Measurements from ENCODE around the gene MAPK12. TPM values are rescaled to one million over a fixed set of nuclear protein-coding genes. Genes with fewer than 3 reads are reported as not detected.

MAPK12 gene
- total RNA-seq, 1 donor from 2014 or later, result 12.4 TPM

DNA sequence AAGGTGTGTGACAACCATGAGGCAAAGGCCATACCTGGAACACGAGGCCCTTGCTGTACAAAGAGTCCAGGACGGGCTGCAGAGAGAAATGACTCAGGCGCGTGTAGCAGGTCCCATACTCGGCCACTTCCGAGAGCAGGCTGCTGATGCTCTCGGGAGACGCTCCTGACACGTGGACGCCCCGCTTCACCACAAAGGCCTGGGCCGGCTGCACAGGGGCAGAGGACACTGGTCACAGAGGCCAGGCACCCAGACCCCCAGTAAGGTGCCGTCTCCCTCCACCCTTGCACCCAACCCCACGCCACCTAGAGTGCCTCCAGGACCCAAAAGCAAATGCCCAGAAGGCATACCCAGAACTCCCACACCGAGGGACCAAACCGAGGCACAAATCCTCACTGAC, 32.1 kb downstream of the MAPK12 start:
- FAIRE-seq, result no peak
- no peak for TF ChIP-seq CTCF (IDR thresholded peaks at IDR 0.05; ENCODE audit: insufficient read depth, low read length, severe bottlenecking)
- H3K36me3 ChIP-seq (ENCODE audit: control insufficient read depth, insufficient read depth, low read length), result peaks cover 17% of the 10 kb centered on the region

DNA sequence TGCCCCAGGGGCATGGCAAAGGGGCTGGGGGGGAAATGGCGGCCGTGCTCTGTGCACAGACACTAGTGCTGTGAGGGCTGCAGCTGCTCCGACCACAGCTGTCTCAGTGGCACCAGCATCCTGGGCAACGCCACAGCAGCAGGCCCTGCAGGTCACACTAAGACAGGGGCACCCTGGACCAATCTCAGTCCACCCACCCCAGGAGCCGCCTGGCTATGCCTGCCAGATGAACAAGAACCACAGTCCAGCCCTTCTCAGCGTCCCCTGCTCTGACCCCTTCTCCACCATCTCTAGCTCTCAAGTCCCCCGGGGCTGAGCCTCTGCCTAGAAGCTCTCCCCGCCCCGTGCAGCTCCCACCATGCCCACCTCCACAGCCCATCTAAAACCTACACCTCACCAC, 33.1 kb downstream of the MAPK12 start:
- H3K4me3 ChIP-seq (ENCODE audit: low read depth, low read length), result no peak overlapping the region
- DNase-seq (ENCODE audit: low read depth), result no peak
- no peak for FAIRE-seq
- H3K36me3 ChIP-seq (ENCODE audit: control insufficient read depth, insufficient read depth, low read length), result peaks cover 18% of the 10 kb centered on the region
- no peaks in the 10 kb centered on the region for H3K27me3 ChIP-seq (ENCODE audit: control insufficient read depth, insufficient read depth, low read length)
- no peak for TF ChIP-seq CTCF (IDR thresholded peaks at IDR 0.05; ENCODE audit: insufficient read depth, low read length, severe bottlenecking)

More for the DNA sequence above, 32.1 kb downstream of the MAPK12 start:
- Histone ChIP-seq H3K27me3 (ENCODE audit: control insufficient read depth, insufficient read depth, low read length) (no peaks in the 10 kb centered on the region), H3K4me3 (ENCODE audit: low read depth, low read length) (no peak overlapping the region)
- DNase-seq (ENCODE audit: low read depth), result no peak

DNA sequence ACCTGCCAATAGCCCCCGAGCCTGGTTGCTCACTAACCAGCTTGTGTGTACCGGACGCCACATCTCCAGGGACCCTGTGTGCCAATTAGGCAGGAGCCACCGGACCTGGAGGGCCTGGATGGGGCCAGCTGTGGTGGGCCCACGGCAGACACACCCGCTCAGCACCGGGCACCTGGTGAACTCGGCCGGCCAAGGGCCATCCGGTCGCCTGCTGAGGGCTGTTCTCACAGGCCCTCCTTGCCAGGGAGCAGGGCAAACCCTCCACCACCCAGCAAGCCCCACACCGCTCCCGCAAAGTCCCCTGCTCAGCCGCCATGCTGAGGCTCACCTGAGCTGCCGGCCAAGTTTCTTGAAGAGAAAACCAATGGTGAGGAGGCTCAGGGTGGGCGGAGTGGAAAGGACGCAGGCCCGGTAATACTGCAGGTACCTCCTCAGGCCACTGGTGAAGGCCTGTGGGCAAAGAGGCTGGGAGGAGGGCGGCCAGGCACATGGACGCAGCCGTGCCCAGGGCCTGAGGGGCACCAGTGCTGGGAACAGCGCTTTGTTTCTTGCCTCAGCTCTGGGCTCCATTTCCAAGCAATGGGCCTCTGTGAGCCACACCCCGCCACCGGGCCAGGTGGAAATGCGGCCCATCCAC, 33.8 kb downstream of the MAPK12 start:
- no peak for TF ChIP-seq CTCF (IDR thresholded peaks at IDR 0.05; ENCODE audit: insufficient read depth, low read length, severe bottlenecking)
- no peak for DNase-seq (ENCODE audit: low read depth)
- H3K4me3 ChIP-seq (ENCODE audit: low read depth, low read length), result no peak overlapping the region
- H3K36me3 ChIP-seq (ENCODE audit: control insufficient read depth, insufficient read depth, low read length), result peaks cover 18% of the 10 kb centered on the region
- H3K27me3 ChIP-seq (ENCODE audit: control insufficient read depth, insufficient read depth, low read length), result no peaks in the 10 kb centered on the region
- no peak for FAIRE-seq

GRCh38 chr22:50226875-50227165, 34.7 kb downstream of the MAPK12 start:
- DNase-seq (ENCODE audit: low read depth), result no peak
- H3K27me3 ChIP-seq (ENCODE audit: control insufficient read depth, insufficient read depth, low read length), result no peaks in the 10 kb centered on the region
- no peak overlapping the region for H3K4me3 ChIP-seq (ENCODE audit: low read depth, low read length)
- no peak for TF ChIP-seq CTCF (IDR thresholded peaks at IDR 0.05; ENCODE audit: insufficient read depth, low read length, severe bottlenecking)
- peaks cover 21% of the 10 kb centered on the region for H3K36me3 ChIP-seq (ENCODE audit: control insufficient read depth, insufficient read depth, low read length)
- no peak for FAIRE-seq

DNA sequence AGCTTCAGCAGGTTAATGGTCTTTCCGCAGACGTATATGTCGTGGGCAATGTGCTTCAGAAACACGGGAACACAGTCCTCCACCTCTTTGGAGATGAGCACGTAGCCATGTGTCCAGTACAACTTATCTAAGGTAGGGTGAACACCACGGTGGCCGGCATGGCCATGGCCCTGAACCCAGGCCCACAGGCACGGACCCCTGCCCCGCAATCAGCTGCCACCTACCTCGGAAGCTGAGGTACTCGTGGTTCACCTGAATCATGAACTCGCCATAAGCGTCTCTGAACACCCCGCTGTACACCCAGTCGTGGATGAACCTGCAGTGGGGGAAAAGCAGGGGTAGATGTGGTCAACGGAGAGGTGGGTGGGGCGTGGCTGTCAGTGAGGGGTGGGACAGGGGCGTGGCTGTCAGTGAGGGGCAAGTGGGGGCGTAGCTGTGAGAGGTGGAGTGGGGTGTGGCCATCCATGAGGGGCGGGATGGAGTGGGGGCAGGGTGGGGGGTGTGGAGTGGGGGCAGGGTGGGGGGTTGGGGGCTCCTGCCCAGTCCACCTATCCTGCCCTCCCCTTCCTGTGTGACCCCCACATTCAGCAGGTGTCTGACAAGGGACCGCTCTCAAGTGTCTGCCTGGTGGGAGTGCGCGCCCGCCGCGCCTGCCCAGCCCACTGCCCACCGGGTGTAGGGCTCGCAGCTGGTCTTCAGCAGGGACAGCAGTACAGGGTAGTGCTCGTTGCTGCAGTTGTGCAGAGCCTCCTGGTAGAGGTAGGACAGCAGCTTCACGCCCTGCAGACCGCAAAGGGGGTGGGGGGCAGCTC, 35.2 kb downstream of the MAPK12 start:
- FAIRE-seq (no peak), DNase-seq (ENCODE audit: low read depth) (no peak)
- H3K27me3 ChIP-seq (ENCODE audit: control insufficient read depth, insufficient read depth, low read length), result no peaks in the 10 kb centered on the region
- peaks cover 25% of the 10 kb centered on the region for H3K36me3 ChIP-seq (ENCODE audit: control insufficient read depth, insufficient read depth, low read length)
- H3K4me3 ChIP-seq (ENCODE audit: low read depth, low read length), result no peak overlapping the region
- no peak for TF ChIP-seq CTCF (IDR thresholded peaks at IDR 0.05; ENCODE audit: insufficient read depth, low read length, severe bottlenecking)

All from bronchial epithelial cell (primary cell).